NCI-H748 treated with DMSO at 0.1 percent for 48 hours (cell line): ENCODE measurements around the gene CEP131.
"Not testable (repeated sequence)": the region's sequence is repeated elsewhere in the genome, so short reads cannot be mapped to it uniquely, and the experiment has no call there.

Experiments
- DNase-seq: peaks from one replicate; lab custom pipeline; 2025; lab: John Stamatoyannopoulos, UW

Gene CEP131

GRCh38 chr17:81151278-81151677 is 71.5 kb downstream of the CEP131 start:
- DNase-seq = no peak

DNA sequence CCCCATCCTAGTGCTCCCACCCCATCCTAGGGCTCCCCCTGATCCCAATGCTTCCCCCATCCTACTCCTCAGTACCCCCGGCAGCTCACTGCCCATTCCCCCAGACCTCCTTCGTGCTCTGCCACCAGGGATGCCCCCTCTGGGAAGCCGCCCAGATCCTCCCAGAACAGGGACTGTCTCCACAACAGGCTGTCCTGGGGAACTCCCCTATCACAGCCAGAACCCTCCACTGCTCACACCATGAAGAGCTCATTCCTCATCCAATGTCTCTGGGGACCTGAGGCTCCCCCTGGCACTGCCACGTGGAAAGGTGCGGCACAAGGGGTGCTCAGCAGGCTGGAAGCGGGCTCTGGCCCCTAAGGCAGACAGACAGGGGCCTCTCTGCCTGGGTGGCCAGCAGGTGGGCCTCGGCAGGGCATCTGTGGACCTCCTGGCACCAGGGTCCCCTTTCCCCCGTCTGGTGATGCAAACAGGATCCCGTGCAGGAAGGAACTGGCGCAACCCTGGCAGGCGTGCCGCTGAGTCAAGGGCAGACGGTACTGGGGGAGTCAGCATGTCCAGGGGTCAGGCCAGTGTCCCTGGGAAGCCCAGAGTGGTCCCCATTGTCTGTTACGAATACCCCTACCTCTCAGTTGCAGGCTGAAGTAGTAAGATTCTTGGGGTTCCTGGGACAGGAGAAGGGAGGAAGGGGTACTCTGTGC is 72.2 kb downstream of the CEP131 start:
- no peak for DNase-seq

DNA sequence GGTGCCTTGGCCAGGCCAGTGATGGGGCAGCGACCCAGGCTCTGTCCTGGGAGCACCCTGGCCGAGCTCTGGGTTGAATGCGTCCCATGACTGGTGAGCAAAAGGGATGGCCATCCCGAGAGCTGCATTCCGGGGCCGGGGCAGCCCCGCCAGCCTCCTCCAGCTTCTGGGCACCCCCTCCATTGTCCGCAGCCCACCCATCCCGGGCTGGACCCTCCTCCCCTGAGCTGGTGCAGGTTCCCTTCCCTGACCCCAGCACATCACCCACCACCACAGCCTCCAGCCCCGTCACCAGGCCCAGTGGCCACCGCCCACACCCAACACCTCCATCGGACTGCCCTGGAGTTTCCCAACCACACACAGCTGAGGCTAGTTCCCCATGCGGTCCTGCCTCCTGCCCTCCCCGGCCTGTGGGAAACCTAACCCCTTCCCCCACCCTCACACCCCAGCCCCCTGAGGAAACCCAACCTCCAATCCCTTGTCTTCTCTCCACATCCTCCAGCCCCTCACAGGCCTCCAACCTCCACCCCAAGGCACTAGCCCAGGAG is 73.7 kb downstream of the CEP131 start:
- DNase-seq = no peak

GRCh38 chr17:81148571-81148970 is 74.2 kb downstream of the CEP131 start:
- DNase-seq = no peak

DNA sequence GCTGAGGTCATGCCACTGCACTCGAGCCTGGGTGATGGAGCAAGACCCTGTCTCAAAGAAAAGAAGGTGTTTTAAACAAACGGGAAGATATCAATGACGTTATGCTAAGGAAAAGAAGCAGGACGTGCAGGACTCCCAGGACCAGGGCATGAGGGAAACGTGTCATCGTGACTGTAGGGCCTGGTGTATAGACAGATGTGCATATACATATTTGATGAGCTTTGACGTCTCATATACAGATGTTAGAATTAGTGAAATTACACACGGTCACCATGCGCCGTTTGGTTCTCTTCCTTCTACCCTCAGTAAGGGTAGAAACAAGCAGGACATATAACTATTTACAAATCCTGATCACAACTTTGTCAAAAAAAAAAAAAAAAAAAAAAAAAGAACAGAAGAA is 75.1 kb downstream of the CEP131 start:
- no peak for DNase-seq

- DNase-seq = not testable (repeated sequence)
Measured at GRCh38 chr17:81146208-81146607, 76.6 kb downstream of the CEP131 start.

GRCh38 chr17:81144423-81144781 is 78.4 kb downstream of the CEP131 start:
- no peak for DNase-seq

DNA sequence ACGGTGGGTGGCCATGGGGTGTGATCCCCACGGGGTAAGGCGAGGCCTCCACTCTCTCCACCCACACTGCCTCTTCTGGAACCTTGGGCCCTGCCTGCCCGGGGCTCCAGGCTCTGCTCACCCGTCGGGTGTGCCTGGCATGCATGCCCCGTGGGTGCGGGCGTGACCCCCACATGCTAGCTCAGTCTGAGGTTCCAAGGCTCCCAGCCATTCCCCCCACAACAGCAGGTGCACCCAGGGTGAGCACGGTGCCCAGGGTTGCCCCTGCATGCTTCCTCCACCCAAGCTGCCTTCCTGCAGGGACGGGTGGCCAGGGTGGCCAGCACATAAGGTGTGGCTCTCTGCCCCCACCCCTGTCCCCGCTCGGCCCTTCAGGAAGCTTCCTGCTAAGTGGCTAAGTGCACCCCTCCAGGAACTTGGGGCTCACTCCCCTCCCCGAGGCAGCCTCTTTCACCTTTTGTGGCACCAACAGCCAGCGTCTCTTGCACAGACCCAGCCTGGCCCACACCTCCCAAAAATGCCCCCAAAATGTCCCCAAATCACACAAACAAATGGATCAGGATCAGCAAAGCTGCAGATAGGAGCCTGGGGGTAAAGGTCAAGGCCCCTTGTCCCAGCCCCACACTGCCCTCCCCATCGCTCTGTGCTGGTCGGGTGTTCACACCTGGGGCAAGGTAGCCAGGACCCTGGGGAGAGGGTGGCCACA is 78.9 kb downstream of the CEP131 start:
- DNase-seq = no peak

GRCh38 chr17:81143200-81143527 is 79.6 kb downstream of the CEP131 start:
- DNase-seq = no peak

DNA sequence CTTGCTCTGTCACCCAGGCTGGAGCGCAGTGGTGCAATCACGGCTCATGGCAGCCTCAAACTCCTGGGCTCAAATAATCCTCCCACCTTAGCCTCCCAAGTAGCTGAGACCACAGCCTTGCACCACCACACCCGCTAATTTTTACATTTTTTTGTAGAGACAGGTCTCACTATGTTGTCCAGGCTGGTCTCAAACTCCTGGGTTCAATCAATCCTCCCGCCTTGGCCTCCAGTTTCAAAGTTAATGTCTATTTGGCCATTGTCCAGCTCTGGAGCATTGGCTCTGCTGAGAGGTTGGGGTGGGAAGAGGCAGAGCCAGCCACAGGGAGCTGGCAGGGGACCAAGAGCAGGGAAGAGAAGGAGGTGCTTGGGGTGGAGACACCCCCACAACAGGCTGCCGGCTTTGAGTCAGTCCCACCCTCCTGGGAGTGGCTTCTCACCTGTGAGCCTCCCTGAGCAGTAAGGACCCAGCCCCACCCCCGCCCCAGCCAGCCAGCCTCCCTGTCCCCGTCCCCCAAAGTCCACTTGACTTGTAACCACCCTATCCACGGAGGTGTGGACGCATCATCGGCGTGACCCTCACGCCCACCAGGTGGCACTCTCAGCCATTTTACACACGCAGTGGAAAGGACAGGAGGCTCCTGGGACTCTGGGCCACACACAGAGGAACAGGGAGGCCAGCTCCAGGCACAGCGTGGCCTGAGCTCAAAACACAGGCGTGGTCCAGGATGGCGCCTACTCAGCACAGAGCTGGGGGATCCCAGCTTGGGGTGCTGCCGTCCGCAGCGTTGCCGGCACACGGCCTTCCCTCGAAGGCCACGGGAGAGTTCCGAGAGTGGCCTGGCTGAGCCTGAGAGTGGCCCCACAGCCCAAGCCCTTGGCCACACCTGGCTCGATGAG is 80.2 kb downstream of the CEP131 start:
- peak; percentile 11 for DNase-seq

- DNase-seq = no peak
Measured at GRCh38 chr17:81140695-81141094, 82.1 kb downstream of the CEP131 start.

DNA sequence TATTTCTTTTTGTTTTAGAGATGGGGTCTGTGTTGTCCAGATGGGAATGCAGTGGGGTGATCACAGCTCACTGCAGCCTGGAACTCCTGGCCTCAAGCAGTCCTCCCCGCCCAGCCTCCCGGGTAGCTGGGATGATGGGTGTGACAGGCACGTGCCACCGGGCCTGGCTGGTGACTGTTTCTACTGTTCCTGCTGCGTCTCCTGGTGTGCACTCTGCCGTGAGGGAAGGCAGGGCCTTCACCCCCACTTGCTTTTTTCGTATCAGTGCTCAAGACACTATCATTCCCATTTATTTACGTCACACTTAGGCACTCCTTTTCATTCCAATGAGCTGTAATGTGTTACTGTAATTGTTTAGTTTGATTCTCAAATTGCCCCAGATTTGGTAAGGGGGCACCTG is 82.7 kb downstream of the CEP131 start:
- DNase-seq = no peak
